ENCODE measurements around the gene ROBO2.
A peak's percentile ranks its signal among the peaks of the same experiment; 100 is the strongest.

Gene ROBO2, protein sequence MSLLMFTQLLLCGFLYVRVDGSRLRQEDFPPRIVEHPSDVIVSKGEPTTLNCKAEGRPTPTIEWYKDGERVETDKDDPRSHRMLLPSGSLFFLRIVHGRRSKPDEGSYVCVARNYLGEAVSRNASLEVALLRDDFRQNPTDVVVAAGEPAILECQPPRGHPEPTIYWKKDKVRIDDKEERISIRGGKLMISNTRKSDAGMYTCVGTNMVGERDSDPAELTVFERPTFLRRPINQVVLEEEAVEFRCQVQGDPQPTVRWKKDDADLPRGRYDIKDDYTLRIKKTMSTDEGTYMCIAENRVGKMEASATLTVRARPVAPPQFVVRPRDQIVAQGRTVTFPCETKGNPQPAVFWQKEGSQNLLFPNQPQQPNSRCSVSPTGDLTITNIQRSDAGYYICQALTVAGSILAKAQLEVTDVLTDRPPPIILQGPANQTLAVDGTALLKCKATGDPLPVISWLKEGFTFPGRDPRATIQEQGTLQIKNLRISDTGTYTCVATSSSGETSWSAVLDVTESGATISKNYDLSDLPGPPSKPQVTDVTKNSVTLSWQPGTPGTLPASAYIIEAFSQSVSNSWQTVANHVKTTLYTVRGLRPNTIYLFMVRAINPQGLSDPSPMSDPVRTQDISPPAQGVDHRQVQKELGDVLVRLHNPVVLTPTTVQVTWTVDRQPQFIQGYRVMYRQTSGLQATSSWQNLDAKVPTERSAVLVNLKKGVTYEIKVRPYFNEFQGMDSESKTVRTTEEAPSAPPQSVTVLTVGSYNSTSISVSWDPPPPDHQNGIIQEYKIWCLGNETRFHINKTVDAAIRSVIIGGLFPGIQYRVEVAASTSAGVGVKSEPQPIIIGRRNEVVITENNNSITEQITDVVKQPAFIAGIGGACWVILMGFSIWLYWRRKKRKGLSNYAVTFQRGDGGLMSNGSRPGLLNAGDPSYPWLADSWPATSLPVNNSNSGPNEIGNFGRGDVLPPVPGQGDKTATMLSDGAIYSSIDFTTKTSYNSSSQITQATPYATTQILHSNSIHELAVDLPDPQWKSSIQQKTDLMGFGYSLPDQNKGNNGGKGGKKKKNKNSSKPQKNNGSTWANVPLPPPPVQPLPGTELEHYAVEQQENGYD (N-terminal part only)

DNA sequence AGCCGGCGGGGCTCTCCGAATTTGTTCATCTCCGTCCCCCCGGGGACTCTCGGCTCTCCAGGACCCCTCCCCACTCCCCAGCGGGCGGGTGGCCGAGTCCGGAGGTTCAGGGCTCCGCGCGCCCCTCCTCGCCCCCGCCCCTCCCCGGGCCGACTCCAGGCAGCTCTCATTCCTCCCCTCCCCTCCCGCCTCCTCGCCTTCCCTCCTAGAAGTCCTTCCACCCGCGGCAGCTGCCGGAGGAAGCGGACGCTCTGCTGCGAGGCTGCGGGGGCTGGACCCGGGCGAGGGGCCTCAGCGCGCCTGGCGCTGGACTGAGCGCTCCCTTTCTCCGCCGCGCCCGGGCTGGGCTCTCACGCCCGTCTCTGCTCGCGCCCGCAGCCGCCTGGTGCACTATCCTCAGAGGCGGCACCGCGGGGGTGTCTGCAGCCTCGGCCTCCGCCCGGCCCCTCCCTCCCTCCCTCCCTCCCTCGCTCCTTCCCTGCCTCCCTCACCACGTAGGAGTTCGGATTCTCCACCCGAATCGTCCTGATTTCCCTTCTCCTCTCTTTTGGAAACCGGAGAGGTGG is at the start of gene ROBO2:
Gene ROBO2, plus strand, starts transcription at position 494 of the 566 bp plus-strand sequence. CDS start 687 bp downstream, outside the sequence.
- in situ Hi-C loops (cut with HindIII; ENCODE audit: low pct_unique_long_range_greater_than_20kb, low sequenced_read_pairs) = no loop called here
- no peak for TF ChIP-seq JUND (IDR thresholded peaks at IDR 0.05; ENCODE audit: low read depth)
- DNase-seq (ENCODE audit: low read depth in 1 of 2, low spot score in 1 of 2) = peak in 1 of 2 experiments; percentile 57

DNA sequence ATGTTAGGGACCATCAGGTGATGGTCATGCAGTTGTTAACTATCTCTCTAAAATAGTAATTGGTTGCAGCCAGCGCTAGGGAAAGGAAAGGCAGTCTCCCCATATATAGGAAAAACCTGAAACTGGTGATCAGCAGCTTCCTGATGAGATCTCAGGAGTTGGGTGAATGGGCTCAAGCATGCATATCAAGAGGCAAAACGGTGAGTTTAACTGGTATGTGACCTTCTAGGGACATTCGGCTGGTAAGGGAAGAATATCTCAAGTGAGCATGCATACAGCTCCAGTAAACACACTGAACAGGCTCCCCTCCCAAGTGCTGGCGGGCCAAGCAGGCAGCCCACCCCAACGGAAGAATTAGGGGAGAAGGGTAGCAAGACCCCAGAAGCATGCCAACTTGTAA is 49.3 kb upstream of the ROBO2 start:
- in situ Hi-C loops (cut with HindIII; ENCODE audit: low pct_unique_long_range_greater_than_20kb, low sequenced_read_pairs) = no loop called here
- no peak for TF ChIP-seq JUND (IDR thresholded peaks at IDR 0.05; ENCODE audit: low read depth)
- no peak for DNase-seq (ENCODE audit: low read depth in 1 of 2, low spot score in 1 of 2)

DNA sequence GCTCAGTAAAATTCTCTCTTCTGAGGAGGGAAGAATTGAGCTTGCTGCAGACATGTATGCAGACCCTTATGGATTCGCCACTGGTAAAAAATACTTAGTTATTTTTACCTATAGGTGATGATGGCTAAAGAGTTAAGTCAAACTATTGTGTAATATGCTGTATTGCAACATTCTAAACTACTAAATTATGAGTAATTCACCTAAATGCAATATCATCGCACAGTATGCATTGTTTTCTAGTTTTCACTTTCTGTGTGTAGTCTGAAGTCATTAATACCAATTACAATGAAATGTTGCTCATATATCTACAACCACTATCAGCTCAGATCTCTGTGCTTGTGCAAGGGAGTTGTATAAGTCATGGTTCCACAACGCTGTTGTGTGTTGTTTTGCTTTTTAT is 48.7 kb upstream of the ROBO2 start:
- TF ChIP-seq JUND (IDR thresholded peaks at IDR 0.05; ENCODE audit: low read depth) = no peak
- no peak for DNase-seq (ENCODE audit: low read depth in 1 of 2, low spot score in 1 of 2)
- in situ Hi-C loops (cut with HindIII; ENCODE audit: low pct_unique_long_range_greater_than_20kb, low sequenced_read_pairs) = no loop called here

DNA sequence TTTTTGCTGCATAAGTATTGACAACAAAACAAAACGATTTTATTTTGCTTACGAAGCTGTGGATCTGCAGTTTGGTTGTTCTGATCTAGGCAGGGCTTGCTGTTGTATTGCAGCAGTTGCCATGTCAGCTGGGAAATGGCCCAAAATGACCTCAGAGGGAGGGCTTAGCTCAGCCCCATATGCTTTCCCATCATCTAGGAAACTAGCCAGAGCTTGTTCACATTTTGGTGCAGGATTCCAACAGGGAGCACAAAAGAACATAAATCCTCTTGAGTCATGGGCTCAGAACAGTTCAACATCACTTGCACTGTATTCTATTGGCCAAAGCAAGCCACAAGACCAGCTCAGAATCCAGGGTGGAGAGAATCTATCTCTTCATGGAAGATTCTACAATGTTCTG is 42.2 kb upstream of the ROBO2 start:
- DNase-seq (ENCODE audit: low read depth in 1 of 2, low spot score in 1 of 2) = no peak
- no peak for TF ChIP-seq JUND (IDR thresholded peaks at IDR 0.05; ENCODE audit: low read depth)
- in situ Hi-C loops (cut with HindIII; ENCODE audit: low pct_unique_long_range_greater_than_20kb, low sequenced_read_pairs) = no loop called here

DNA sequence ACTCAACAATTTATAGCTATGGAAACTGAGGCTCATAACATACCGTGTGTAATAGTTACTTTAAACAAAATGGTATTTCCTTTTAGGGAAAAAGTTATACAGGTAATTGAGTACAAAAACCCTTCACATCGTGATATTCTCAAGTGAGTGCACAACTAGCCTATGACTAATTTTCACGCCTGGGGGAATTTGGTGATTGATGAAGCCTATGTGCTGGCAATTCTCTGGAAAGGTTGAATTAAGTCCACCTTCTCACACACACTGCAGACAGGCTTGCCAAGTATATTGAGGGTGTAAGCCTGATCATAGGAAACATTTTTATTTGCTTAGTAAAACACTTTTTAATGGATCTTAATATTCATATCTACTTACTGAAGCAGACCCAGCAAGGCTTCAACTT is 41.3 kb upstream of the ROBO2 start:
- no peak for DNase-seq (ENCODE audit: low read depth in 1 of 2, low spot score in 1 of 2)
- in situ Hi-C loops (cut with HindIII; ENCODE audit: low pct_unique_long_range_greater_than_20kb, low sequenced_read_pairs) = no loop called here
- no peak for TF ChIP-seq JUND (IDR thresholded peaks at IDR 0.05; ENCODE audit: low read depth)

DNA sequence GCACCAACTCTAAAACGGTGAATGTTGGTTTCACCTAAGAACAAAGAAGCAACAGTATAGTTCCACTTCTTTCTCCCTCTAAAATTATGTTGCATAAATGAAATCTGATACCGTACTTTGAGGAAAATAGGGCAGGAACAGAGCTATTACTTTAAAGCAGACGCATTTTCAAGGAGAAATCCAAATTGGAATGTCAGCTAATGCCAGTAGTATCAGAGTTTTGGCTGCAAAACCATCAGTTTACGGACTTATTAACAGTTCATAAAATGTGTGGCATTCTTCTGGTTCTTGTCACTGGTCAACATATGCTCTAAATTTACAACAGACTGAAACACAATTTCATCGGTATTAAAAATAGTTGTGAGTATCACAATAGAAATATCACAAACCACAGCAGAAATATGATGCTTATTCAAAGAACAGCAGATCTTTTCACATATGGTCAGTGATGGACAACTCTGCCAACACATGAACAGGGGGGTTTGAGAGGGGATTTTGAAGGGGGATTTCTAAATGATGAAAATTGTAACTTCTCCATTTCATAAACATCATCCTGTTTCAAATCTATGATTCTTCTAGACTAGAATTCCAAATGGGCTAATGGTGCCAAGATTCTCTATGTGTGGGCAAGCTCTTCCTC is 38.7 kb upstream of the ROBO2 start:
- DNase-seq (ENCODE audit: low read depth in 1 of 2, low spot score in 1 of 2) = no peak
- in situ Hi-C loops (cut with HindIII; ENCODE audit: low pct_unique_long_range_greater_than_20kb, low sequenced_read_pairs) = no loop called here
- no peak for TF ChIP-seq JUND (IDR thresholded peaks at IDR 0.05; ENCODE audit: low read depth)

DNA sequence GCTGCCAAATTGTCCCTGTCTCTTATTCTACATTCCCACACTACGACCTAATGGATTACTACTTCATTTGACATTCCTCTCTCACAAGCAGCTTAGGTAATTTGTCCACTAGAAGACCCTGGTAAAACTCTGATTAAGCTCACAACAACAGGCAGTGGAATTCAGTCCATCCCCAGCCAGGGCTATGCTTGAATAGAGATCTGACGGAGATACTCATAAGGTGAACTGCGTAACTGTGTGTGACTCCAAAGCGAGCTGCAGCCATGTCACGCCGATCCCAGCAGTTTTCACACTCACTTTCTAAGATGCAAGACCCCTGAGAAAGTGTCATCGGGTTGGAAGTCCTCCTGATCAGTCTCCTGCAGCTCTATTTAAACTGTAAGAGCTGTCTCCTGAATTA is 25.7 kb upstream of the ROBO2 start:
- no peak for TF ChIP-seq JUND (IDR thresholded peaks at IDR 0.05; ENCODE audit: low read depth)
- in situ Hi-C loops (cut with HindIII; ENCODE audit: low pct_unique_long_range_greater_than_20kb, low sequenced_read_pairs) = no loop called here
- no peak for DNase-seq (ENCODE audit: low read depth in 1 of 2, low spot score in 1 of 2)

DNA sequence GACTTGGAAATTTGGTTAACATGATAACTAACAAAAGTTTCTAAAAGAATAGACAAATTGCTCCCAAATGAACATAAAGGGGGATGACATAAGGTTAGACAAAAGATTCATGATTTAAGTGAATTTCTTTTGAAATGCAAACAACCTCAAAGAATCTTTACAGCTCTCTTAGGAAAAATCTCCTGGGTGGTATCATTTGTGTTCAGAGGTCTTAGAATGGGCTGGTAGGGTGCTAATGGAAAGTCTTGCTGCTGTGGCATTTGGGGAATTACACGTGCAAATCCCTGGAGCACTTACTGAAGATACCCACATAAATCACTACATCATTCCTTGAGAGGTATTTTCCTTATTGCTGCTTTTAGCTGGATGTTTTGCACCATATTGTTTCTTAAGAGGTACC is 14.4 kb upstream of the ROBO2 start:
- DNase-seq (ENCODE audit: low read depth in 1 of 2, low spot score in 1 of 2) = no peak
- no peak for TF ChIP-seq JUND (IDR thresholded peaks at IDR 0.05; ENCODE audit: low read depth)
- in situ Hi-C loops (cut with HindIII; ENCODE audit: low pct_unique_long_range_greater_than_20kb, low sequenced_read_pairs) = no loop called here

DNA sequence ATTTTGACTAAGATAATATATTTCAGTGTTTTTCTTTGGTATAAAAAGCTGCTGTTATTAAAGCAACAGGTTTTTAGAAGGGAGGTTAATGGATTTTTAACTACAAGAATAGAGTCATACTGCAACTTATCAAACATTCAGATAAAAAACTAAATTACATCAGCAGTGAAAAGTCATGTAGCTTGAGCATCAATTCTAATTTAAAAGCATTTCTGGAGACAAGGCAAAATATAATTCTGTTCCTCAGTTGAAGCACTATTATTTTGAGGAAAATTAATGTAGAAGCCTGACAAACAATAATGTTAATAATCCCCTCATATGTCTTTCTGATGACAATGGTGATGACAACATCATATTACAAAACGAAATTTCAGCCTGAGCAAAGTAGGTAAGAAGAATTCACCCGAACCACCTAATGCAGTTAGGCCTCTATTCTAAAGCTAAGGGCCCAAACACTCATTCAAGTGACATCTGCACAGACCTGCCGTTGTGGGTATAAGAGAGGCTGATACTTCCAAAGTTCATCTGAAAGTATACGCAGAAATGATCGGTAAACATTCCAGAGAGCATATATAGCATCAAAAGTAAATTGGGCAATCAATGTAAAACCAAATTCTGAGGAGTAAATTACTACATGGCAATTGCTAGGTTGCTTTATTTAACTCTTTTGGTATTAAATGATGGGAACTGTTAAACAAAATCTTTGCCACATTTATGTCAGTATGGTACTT is 12.8 kb upstream of the ROBO2 start:
- in situ Hi-C loops (cut with HindIII; ENCODE audit: low pct_unique_long_range_greater_than_20kb, low sequenced_read_pairs) = no loop called here
- DNase-seq (ENCODE audit: low read depth in 1 of 2, low spot score in 1 of 2) = no peak
- no peak for TF ChIP-seq JUND (IDR thresholded peaks at IDR 0.05; ENCODE audit: low read depth)

DNA sequence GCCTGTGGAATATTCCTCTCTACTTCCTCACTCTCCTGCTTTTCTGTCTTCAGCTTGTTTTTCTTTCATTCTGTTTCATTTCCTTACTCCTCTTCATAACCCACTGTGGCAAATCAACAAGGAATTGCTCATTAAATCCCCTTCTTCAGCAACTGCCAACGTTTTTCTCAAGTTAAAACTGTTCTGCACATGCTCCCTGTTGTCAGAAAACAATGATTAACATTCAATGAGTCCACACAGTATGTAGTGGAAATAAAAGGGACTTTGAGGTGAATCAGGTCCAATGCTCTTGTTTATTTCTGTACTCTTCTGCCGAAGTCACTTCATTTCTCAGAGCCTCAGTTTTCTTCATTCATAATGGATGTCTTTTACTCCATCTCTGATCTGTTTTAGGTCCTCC is 11.9 kb upstream of the ROBO2 start:
- no peak for TF ChIP-seq JUND (IDR thresholded peaks at IDR 0.05; ENCODE audit: low read depth)
- no peak for DNase-seq (ENCODE audit: low read depth in 1 of 2, low spot score in 1 of 2)
- in situ Hi-C loops (cut with HindIII; ENCODE audit: low pct_unique_long_range_greater_than_20kb, low sequenced_read_pairs) = no loop called here

DNA sequence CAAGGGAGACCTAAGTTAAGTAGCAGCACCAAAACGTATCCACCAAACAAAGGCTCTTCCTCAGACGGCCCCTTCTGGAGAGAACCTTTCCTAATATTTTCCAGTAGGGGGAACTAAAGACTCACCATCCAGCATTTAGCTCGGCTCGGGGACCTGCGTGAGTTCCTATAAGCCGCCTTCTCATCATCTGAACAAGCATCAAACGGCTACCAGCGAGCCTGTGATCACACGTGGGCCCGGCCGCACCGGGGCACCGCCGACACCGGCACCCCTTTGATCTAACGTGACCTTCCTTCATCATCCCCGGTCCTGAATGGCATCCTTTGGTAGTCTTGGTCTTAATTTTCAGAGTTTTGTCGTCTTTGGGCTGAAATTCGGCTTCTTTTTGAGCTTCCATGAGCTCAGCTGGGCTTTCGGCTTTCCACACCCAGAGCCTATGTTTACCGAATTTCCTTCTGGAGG is 1.4 kb upstream of the ROBO2 start:
- no peak for TF ChIP-seq JUND (IDR thresholded peaks at IDR 0.05; ENCODE audit: low read depth)
- in situ Hi-C loops (cut with HindIII; ENCODE audit: low pct_unique_long_range_greater_than_20kb, low sequenced_read_pairs) = no loop called here
- peak; percentile 47 to 89 for DNase-seq (ENCODE audit: low read depth in 1 of 2, low spot score in 1 of 2)

Data from T47D (cell line).